ENCODE data around the gene TBC1D8. TPM values are rescaled to one million over a fixed set of nuclear protein-coding genes. Genes with fewer than 3 reads are reported as not detected.
A peak's percentile ranks its signal among the peaks of the same experiment; 100 is the strongest.

TBC1D8 gene
- total RNA-seq, 2 experiments from 2014 or later = 0.12 to 0.45 TPM

GRCh38 chr2:100990650-100991403 lies 160.4 kb downstream of the TBC1D8 start:
- Mint-ChIP-seq H3K27ac (no peak overlapping the region), H3K9me3 (ENCODE audit: low read depth) (no peaks in the 10 kb centered on the region), H3K27me3 (no peaks in the 10 kb centered on the region), H3K36me3 (no peaks in the 10 kb centered on the region), H3K4me1 (no peaks in the 10 kb centered on the region), H3K4me3 (no peak overlapping the region)
- CTCF ChIA-PET = no interaction called here
- ATAC-seq = no peak
- no peak for DNase-seq

- H3K27ac Mint-ChIP-seq = no peak overlapping the region
- H3K27me3 Mint-ChIP-seq = no peaks in the 10 kb centered on the region
- H3K9me3 Mint-ChIP-seq (ENCODE audit: low read depth) = no peaks in the 10 kb centered on the region
- CTCF ChIA-PET = no interaction called here
- H3K36me3 Mint-ChIP-seq = no peaks in the 10 kb centered on the region
- DNase-seq (no peak), ATAC-seq (no peak)
- no peaks in the 10 kb centered on the region for H3K4me1 Mint-ChIP-seq
- H3K4me3 Mint-ChIP-seq = no peak overlapping the region
Measured at GRCh38 chr2:100990166-100990565, 161.0 kb downstream of the TBC1D8 start.

- CTCF ChIA-PET = no interaction called here
- H3K4me3 Mint-ChIP-seq = no peak overlapping the region
- H3K36me3 Mint-ChIP-seq = no peaks in the 10 kb centered on the region
- H3K9me3 Mint-ChIP-seq (ENCODE audit: low read depth) = no peaks in the 10 kb centered on the region
- DNase-seq (no peak), ATAC-seq (no peak)
- H3K27ac Mint-ChIP-seq = no peak overlapping the region
- H3K27me3 Mint-ChIP-seq = peaks cover 2% of the 10 kb centered on the region
- H3K4me1 Mint-ChIP-seq = no peaks in the 10 kb centered on the region
Measured at GRCh38 chr2:100989666-100990065, 161.5 kb downstream of the TBC1D8 start.

GRCh38 chr2:100988630-100989417 lies 162.4 kb downstream of the TBC1D8 start:
- Mint-ChIP-seq H3K27me3 (peaks cover 2% of the 10 kb centered on the region), H3K4me1 (no peaks in the 10 kb centered on the region), H3K27ac (no peak overlapping the region), H3K9me3 (ENCODE audit: low read depth) (no peaks in the 10 kb centered on the region), H3K4me3 (no peak overlapping the region), H3K36me3 (no peaks in the 10 kb centered on the region)
- CTCF ChIA-PET = interaction anchor here (2.0 kb wide), 1 partner anchor 383 kb away, joined by 8 read pairs; no protein-coding TSS in a partner anchor
- DNase-seq (no peak), ATAC-seq (no peak)

GRCh38 chr2:100987974-100988373 lies 163.2 kb downstream of the TBC1D8 start:
- no peaks in the 10 kb centered on the region for H3K9me3 Mint-ChIP-seq (ENCODE audit: low read depth)
- ATAC-seq = no peak

GRCh38 chr2:100987536-100987935 lies 163.6 kb downstream of the TBC1D8 start:
- no peak overlapping the region for H3K4me3 Mint-ChIP-seq
- H3K27ac Mint-ChIP-seq = no peak overlapping the region
- DNase-seq = no peak
- no peaks in the 10 kb centered on the region for H3K4me1 Mint-ChIP-seq
- no peaks in the 10 kb centered on the region for H3K36me3 Mint-ChIP-seq
- no peaks in the 10 kb centered on the region for H3K9me3 Mint-ChIP-seq (ENCODE audit: low read depth)
- peaks cover 2% of the 10 kb centered on the region for H3K27me3 Mint-ChIP-seq
- CTCF ChIA-PET = interaction anchor here (0.8 to 3.9 kb wide), 7 partner anchors 15 to 393 kb away, joined by 3 to 39 read pairs (median 4); partner anchors contain the start of gene RPL31
- no peak for ATAC-seq

More at GRCh38 chr2:100987974-100988373, 163.2 kb downstream of the TBC1D8 start:
- peaks cover 2% of the 10 kb centered on the region for H3K27me3 Mint-ChIP-seq
- no peak overlapping the region for H3K4me3 Mint-ChIP-seq
- H3K27ac Mint-ChIP-seq = no peak overlapping the region
- no peak for DNase-seq
- no peaks in the 10 kb centered on the region for H3K36me3 Mint-ChIP-seq
- no peaks in the 10 kb centered on the region for H3K4me1 Mint-ChIP-seq
- CTCF ChIA-PET = interaction anchor here (0.8 to 3.9 kb wide), 6 partner anchors 15 to 382 kb away, joined by 3 to 39 read pairs (median 4); partner anchors contain the start of gene RPL31

- DNase-seq (no peak), ATAC-seq (no peak)
- H3K9me3 Mint-ChIP-seq (ENCODE audit: low read depth) = no peaks in the 10 kb centered on the region
- peaks cover 2% of the 10 kb centered on the region for H3K27me3 Mint-ChIP-seq
- no peaks in the 10 kb centered on the region for H3K36me3 Mint-ChIP-seq
- CTCF ChIA-PET = interaction anchor here (1.4 to 3.9 kb wide), 3 partner anchors 256 to 392 kb away, joined by 4 to 39 read pairs (median 9); no protein-coding TSS in a partner anchor
- H3K4me1 Mint-ChIP-seq = no peaks in the 10 kb centered on the region
- no peak overlapping the region for H3K4me3 Mint-ChIP-seq
- no peak overlapping the region for H3K27ac Mint-ChIP-seq
Measured at GRCh38 chr2:100986157-100986556, 165.0 kb downstream of the TBC1D8 start.

GRCh38 chr2:100984892-100985307 lies 166.3 kb downstream of the TBC1D8 start:
- no peak overlapping the region for H3K4me3 Mint-ChIP-seq
- ATAC-seq (peak; percentile 79), DNase-seq (peak; percentile 80)
- peaks cover 2% of the 10 kb centered on the region for H3K27me3 Mint-ChIP-seq
- H3K4me1 Mint-ChIP-seq = no peaks in the 10 kb centered on the region
- H3K36me3 Mint-ChIP-seq = no peaks in the 10 kb centered on the region
- H3K27ac Mint-ChIP-seq = no peak overlapping the region
- CTCF ChIA-PET = interaction anchor here (0.6 to 3.9 kb wide), 6 partner anchors 14 to 386 kb away, joined by 3 to 39 read pairs (median 3); no protein-coding TSS in a partner anchor
- H3K9me3 Mint-ChIP-seq (ENCODE audit: low read depth) = no peaks in the 10 kb centered on the region

- H3K4me3 Mint-ChIP-seq = no peak overlapping the region
- no peak for DNase-seq
- H3K36me3 Mint-ChIP-seq = no peaks in the 10 kb centered on the region
- peaks cover 2% of the 10 kb centered on the region for H3K27me3 Mint-ChIP-seq
- no peaks in the 10 kb centered on the region for H3K4me1 Mint-ChIP-seq
- H3K27ac Mint-ChIP-seq = no peak overlapping the region
- no peak for ATAC-seq
- H3K9me3 Mint-ChIP-seq (ENCODE audit: low read depth) = no peaks in the 10 kb centered on the region
- CTCF ChIA-PET = interaction anchor here (1.5 to 1.9 kb wide), 2 partner anchors 374 to 388 kb away, joined by 3 to 13 read pairs; no protein-coding TSS in a partner anchor
Measured at GRCh38 chr2:100983684-100984310, 167.4 kb downstream of the TBC1D8 start.

GRCh38 chr2:100983201-100983600 lies 168.0 kb downstream of the TBC1D8 start:
- peaks cover 2% of the 10 kb centered on the region for H3K27me3 Mint-ChIP-seq
- CTCF ChIA-PET = interaction anchor here (1.2 to 1.9 kb wide), 3 partner anchors 373 to 388 kb away, joined by 3 to 13 read pairs (median 5); no protein-coding TSS in a partner anchor
- no peaks in the 10 kb centered on the region for H3K4me1 Mint-ChIP-seq
- ATAC-seq = no peak
- H3K4me3 Mint-ChIP-seq = no peak overlapping the region
- no peak overlapping the region for H3K27ac Mint-ChIP-seq
- no peak for DNase-seq
- H3K36me3 Mint-ChIP-seq = no peaks in the 10 kb centered on the region
- H3K9me3 Mint-ChIP-seq (ENCODE audit: low read depth) = no peaks in the 10 kb centered on the region

GRCh38 chr2:100982431-100982861 lies 168.7 kb downstream of the TBC1D8 start:
- H3K36me3 Mint-ChIP-seq = no peaks in the 10 kb centered on the region
- H3K4me1 Mint-ChIP-seq = no peaks in the 10 kb centered on the region
- H3K4me3 Mint-ChIP-seq = no peak overlapping the region
- no peak for DNase-seq
- no peaks in the 10 kb centered on the region for H3K9me3 Mint-ChIP-seq (ENCODE audit: low read depth)
- CTCF ChIA-PET = interaction anchor here (1.2 to 1.9 kb wide), 3 partner anchors 373 to 387 kb away, joined by 3 to 13 read pairs (median 5); no protein-coding TSS in a partner anchor
- no peak overlapping the region for H3K27ac Mint-ChIP-seq
- peaks cover 2% of the 10 kb centered on the region for H3K27me3 Mint-ChIP-seq
- no peak for ATAC-seq

GRCh38 chr2:100981011-100981410 lies 170.2 kb downstream of the TBC1D8 start:
- H3K27ac Mint-ChIP-seq = no peak overlapping the region
- no peaks in the 10 kb centered on the region for H3K9me3 Mint-ChIP-seq (ENCODE audit: low read depth)
- peaks cover 2% of the 10 kb centered on the region for H3K27me3 Mint-ChIP-seq
- DNase-seq (no peak), ATAC-seq (no peak)
- no peaks in the 10 kb centered on the region for H3K36me3 Mint-ChIP-seq
- H3K4me3 Mint-ChIP-seq = no peak overlapping the region
- CTCF ChIA-PET = no interaction called here
- H3K4me1 Mint-ChIP-seq = no peaks in the 10 kb centered on the region

GRCh38 chr2:100980046-100980445 lies 171.1 kb downstream of the TBC1D8 start:
- DNase-seq (no peak), ATAC-seq (no peak)
- Mint-ChIP-seq H3K36me3 (no peaks in the 10 kb centered on the region), H3K9me3 (ENCODE audit: low read depth) (no peaks in the 10 kb centered on the region), H3K4me3 (no peak overlapping the region), H3K27ac (no peak overlapping the region), H3K4me1 (no peaks in the 10 kb centered on the region), H3K27me3 (peaks cover 2% of the 10 kb centered on the region)
- CTCF ChIA-PET = no interaction called here

Measured in activated CD8-positive, alpha-beta memory T cell treated with anti-CD3 and anti-CD28 coated beads, Interleukin-2, amount 10 ng/mL, durations not matched to agents 7 days and 5 days (primary cell).